IMR-90 (cell line): ENCODE measurements around the gene ACE. TPM values are rescaled to one million over a fixed set of nuclear protein-coding genes. Genes with fewer than 3 reads are reported as not detected.

Source experiments
- ATAC-seq: fragments of 200-7000 bp; cut with Tn5 transposase; 2 replicates; pipeline ENCODE4 v1.9.1; 2020; ENCODE audit warnings: low read depth, mild to moderate bottlenecking, moderate library complexity
- BruUV-seq: library from RNA; stranded (reverse); fragments of 400-500 nt; replicated peaks from 2 replicates; lab custom pipeline; 2021; lab: Mats Ljungman, UMichigan
- CTCF ChIA-PET: fragments of 300-600 bp; formaldehyde crosslinking; extraction: SDS; loops from one replicate; lab custom pipeline; 2021; ENCODE audit warnings: antibody characterized with exemption; lab: Yijun Ruan, JAX
- POLR2A ChIA-PET: fragments of 300-600 bp; sonication (Branson Sonifier 250); formaldehyde crosslinking; loops from one replicate; lab custom pipeline; 2022; ENCODE audit warnings: antibody characterized with exemption; ENCODE audit not compliant: unreplicated experiment; lab: Charles Lee
- DNase-seq: peaks from one replicate; pipeline ENCODE4 v3.0.0; 2013
- H2AFZ ChIP-seq: replicated peaks from 2 replicates; pipeline ENCODE3; 2013; ENCODE audit warnings: low read length, mild to moderate bottlenecking; ENCODE audit not compliant: poor library complexity
- H2AK5ac ChIP-seq: 2 replicates; pipeline ENCODE4 v1.6.1; 2013; ENCODE audit warnings: low read depth, low read length, inconsistent platforms
- H2AK9ac ChIP-seq: replicated peaks from 2 replicates; pipeline ENCODE3; 2013; ENCODE audit warnings: mild to moderate bottlenecking, low read depth, low read length, moderate library complexity; ENCODE audit not compliant: poor library complexity
- H2BK120ac ChIP-seq: 2 replicates; pipeline ENCODE4 v1.6.1; 2013; ENCODE audit warnings: low read depth, low read length, inconsistent platforms
- H2BK15ac ChIP-seq: 3 replicates; pipeline ENCODE4 v1.6.1; 2013; ENCODE audit warnings: low read depth, low read length, inconsistent platforms
- H2BK20ac ChIP-seq: 2 replicates; pipeline ENCODE4 v1.6.1; 2013; ENCODE audit warnings: low read depth, mild to moderate bottlenecking, inconsistent platforms, low read length, moderate library complexity
- H2BK5ac ChIP-seq: 2 replicates; pipeline ENCODE4 v1.6.1; 2013; ENCODE audit warnings: mild to moderate bottlenecking, low read depth, low read length, inconsistent platforms; ENCODE audit not compliant: poor library complexity, severe bottlenecking
- H3K14ac ChIP-seq: replicated peaks from 2 replicates; pipeline ENCODE4 v1.6.1; 2013; ENCODE audit warnings: low read depth, low read length, inconsistent platforms
- H3K18ac ChIP-seq: 2 replicates; pipeline ENCODE4 v1.6.1; 2013; ENCODE audit warnings: low read depth, low read length, control low read depth
- H3K23ac ChIP-seq: 2 replicates; pipeline ENCODE4 v1.6.1; 2013; ENCODE audit warnings: low read depth, low read length, inconsistent platforms
- H3K27ac ChIP-seq: 2 replicates; pipeline ENCODE4 v1.5.1; 2013; ENCODE audit warnings: mild to moderate bottlenecking, control low read depth, low read length; ENCODE audit not compliant: insufficient read depth
- H3K27me3 ChIP-seq: 2 replicates; pipeline ENCODE4 v1.6.1; 2013; ENCODE audit warnings: low read length; ENCODE audit not compliant: control insufficient read depth, insufficient read depth
- H3K36me3 ChIP-seq: 2 replicates; pipeline ENCODE4 v1.6.1; 2013; ENCODE audit warnings: low read length, mixed read lengths; ENCODE audit not compliant: control insufficient read depth, insufficient read depth
- H3K4ac ChIP-seq: 2 replicates; pipeline ENCODE4 v1.6.1; 2013; ENCODE audit warnings: low read depth, low read length, inconsistent platforms
- H3K4me1 ChIP-seq: 2 replicates; pipeline ENCODE4 v1.6.1; 2013; ENCODE audit warnings: low read length, mixed read lengths; ENCODE audit not compliant: control insufficient read depth, insufficient read depth
- H3K4me2 ChIP-seq: 2 replicates; pipeline ENCODE4 v1.6.1; 2013; ENCODE audit warnings: low read depth, mild to moderate bottlenecking, control low read depth, low read length, moderate library complexity
- H3K4me3 ChIP-seq: 2 replicates; pipeline ENCODE4 v1.5.1; 2013; ENCODE audit warnings: low read depth, mild to moderate bottlenecking, control low read depth, low read length, moderate library complexity; ENCODE audit not compliant: insufficient read depth
- H3K56ac ChIP-seq: 2 replicates; pipeline ENCODE4 v1.6.1; 2013; ENCODE audit warnings: low read length, inconsistent platforms; ENCODE audit not compliant: insufficient read depth; ENCODE audit errors: extremely low read depth
- H3K79me1 ChIP-seq, 2 experiments: 2 replicates each; pipeline ENCODE4 v1.6.1; 2013; ENCODE audit warnings: low read length in 2 of 2, inconsistent platforms in 1 of 2, low read depth in 1 of 2
- H3K9ac ChIP-seq: 2 replicates; pipeline ENCODE4 v1.6.1; 2013; ENCODE audit warnings: low read depth, low read length, control low read depth
- H3K9me1 ChIP-seq: 2 replicates; pipeline ENCODE4 v1.6.1; 2013; ENCODE audit warnings: low read length, inconsistent platforms; ENCODE audit not compliant: insufficient read depth
- H3K9me3 ChIP-seq: 2 replicates; pipeline ENCODE4 v1.6.1; 2013; ENCODE audit warnings: low read length; ENCODE audit not compliant: control insufficient read depth, insufficient read depth
- H4K20me1 ChIP-seq: 2 replicates; pipeline ENCODE4 v1.6.1; 2013; ENCODE audit warnings: low read length, inconsistent platforms; ENCODE audit not compliant: insufficient read depth
- H4K5ac ChIP-seq: 2 replicates; pipeline ENCODE4 v1.6.1; 2013; ENCODE audit warnings: mild to moderate bottlenecking, low read depth, low read length, control low read depth
- H4K8ac ChIP-seq, 2 experiments: 2 replicates each; pipeline ENCODE4 v1.6.1; 2013; ENCODE audit warnings: low read depth in 2 of 2, low read length in 2 of 2, control low read depth in 1 of 2, inconsistent platforms in 1 of 2
- H4K91ac ChIP-seq: 2 replicates; pipeline ENCODE4 v1.6.1; 2013; ENCODE audit warnings: low read depth, low read length, inconsistent platforms; ENCODE audit not compliant: insufficient read depth
- BHLHE40 ChIP-seq: fragments of 150-350 bp; IDR thresholded peaks from 2 replicates; pipeline ENCODE4 v1.6.1; 2016; ENCODE audit warnings: mild to moderate bottlenecking, low read depth, low read length
- CHD1 ChIP-seq: IDR thresholded peaks from 2 replicates; pipeline ENCODE4 v1.6.1; 2012; ENCODE audit warnings: low read depth, low read length, improper control_type of control experiment
- MAFK ChIP-seq: IDR thresholded peaks from 2 replicates; pipeline ENCODE4 v1.6.1; 2012; ENCODE audit warnings: low read depth, low read length, improper control_type of control experiment
- MXI1 ChIP-seq: IDR thresholded peaks from 2 replicates; pipeline ENCODE4 v1.6.1; 2012; ENCODE audit warnings: low read depth, mild to moderate bottlenecking, low read length, moderate library complexity, borderline replicate concordance
- NFE2L2 ChIP-seq: fragments of 150-350 bp; IDR thresholded peaks from 2 replicates; pipeline ENCODE4 v1.6.1; 2016; ENCODE audit warnings: low read depth, mild to moderate bottlenecking, low read length
- POLR2A ChIP-seq: IDR thresholded peaks from 2 replicates; pipeline ENCODE4 v1.6.1; 2012; ENCODE audit warnings: mild to moderate bottlenecking, low read depth, low read length
- RFX5 ChIP-seq: IDR thresholded peaks from 2 replicates; pipeline ENCODE4 v1.8.0; 2012; ENCODE audit warnings: low read depth, mild to moderate bottlenecking, low read length, moderate library complexity
- SMC3 ChIP-seq: fragments of 150-350 bp; IDR thresholded peaks from 2 replicates; pipeline ENCODE4 v1.6.1; 2016; ENCODE audit warnings: low read depth, mild to moderate bottlenecking, antibody characterized with exemption, low read length, moderate library complexity
- WGBS, 2 experiments: methylation state at CpG; one replicate each; pipeline versions ENCODE4 v1.1.5 to v1.1.7; 2013; ENCODE audit warnings: missing lambda C conversion rate in 2 of 2; ENCODE audit not compliant: insufficient read length in 1 of 2; ENCODE audit errors: extremely low coverage in 2 of 2; 5-methylcytosine and 5-hydroxymethylcytosine counted together
- dilution Hi-C: fragments of 300-500 bp; cut with HindIII; formaldehyde crosslinking; loops from one replicate; pipeline ENCODE4 v1.14.3; 2018; ENCODE audit warnings: low sequenced_read_pairs; ENCODE audit not compliant: unreplicated experiment
- in situ Hi-C: fragments of 300-500 bp; cut with MboI; formaldehyde crosslinking; loops from 3 replicates; pipeline ENCODE4 v1.14.3; 2019; ENCODE audit warnings: low sequenced_read_pairs, inconsistent platforms, mixed read lengths
- intact Hi-C: fragments of 100-400 bp; cut with micrococcal nuclease; formaldehyde crosslinking; loops from 2 replicates; pipeline ENCODE4 v1.10.0; 2022
- polyA plus RNA-seq, 3 experiments: library from polyadenylated mRNA; depleted of rRNA; stranded (reverse); fragments of >200 nt; gene quantifications; 2 replicates each; pipeline ENCODE4 v1.2.3, GENCODE V29; 2012; ENCODE audit warnings: low replicate concordance in 1 of 3
- total RNA-seq: library from RNA; depleted of rRNA; stranded (reverse); fragments of >200 nt; gene quantifications from 2 replicates; pipeline ENCODE4 v1.2.3, GENCODE V29; 2012
- TF ChIP-seq, protein P1 (sequence below): fragments of 150-350 bp; IDR thresholded peaks from 2 replicates; pipeline ENCODE4 v1.6.1; 2017; ENCODE audit warnings: mild to moderate bottlenecking, antibody characterized with exemption, low read length, low read depth
- TF ChIP-seq, protein P2 (sequence below): fragments of 150-350 bp; IDR thresholded peaks from 2 replicates; pipeline ENCODE4 v1.6.1; 2016; ENCODE audit warnings: low read depth, mild to moderate bottlenecking, low read length, moderate library complexity, borderline replicate concordance
- TF ChIP-seq, protein P3 (sequence below): conservative IDR thresholded peaks from 2 replicates; pipeline ENCODE4 v1.5.1; 2012; ENCODE audit warnings: mild to moderate bottlenecking, low read depth, low read length, improper control_type of control experiment

The ACE gene
- total and polyA plus RNA-seq, 2 of the 4 experiments (the other 2 are of a cell fraction) = 1.4 to 5.8 TPM

DNA sequence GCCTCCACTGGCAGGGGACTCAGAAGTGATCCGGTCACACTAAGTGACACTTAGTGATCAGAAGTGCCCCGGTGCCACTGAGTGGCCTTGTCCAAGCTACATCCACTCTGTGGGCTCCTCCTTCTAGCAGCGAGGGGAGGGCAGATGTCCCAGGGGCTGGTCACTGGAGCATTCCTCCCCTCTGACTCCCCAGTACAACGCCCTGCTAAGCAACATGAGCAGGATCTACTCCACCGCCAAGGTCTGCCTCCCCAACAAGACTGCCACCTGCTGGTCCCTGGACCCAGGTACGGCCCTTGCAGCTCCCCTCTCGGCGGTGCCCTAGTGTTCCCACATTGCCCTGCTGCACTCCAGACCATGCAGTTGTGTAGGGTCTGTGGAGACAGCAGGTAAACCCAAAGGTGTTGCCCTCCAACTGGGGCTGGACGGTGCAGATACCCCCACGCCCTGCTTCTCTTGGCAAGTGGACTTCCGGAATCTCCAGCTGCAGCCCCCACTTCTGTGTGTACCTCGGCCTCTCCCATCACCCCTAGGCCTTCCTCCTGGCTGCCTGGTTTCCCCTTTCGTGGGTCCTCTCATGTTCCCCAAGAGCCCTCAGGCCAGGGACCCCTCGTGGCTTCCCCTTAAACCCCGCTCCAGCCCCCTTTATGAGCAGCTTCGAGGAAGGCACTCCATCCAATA, 2.1 kb downstream of the ACE start (continued):
- no peak for TF ChIP-seq NFE2L2

DNA sequence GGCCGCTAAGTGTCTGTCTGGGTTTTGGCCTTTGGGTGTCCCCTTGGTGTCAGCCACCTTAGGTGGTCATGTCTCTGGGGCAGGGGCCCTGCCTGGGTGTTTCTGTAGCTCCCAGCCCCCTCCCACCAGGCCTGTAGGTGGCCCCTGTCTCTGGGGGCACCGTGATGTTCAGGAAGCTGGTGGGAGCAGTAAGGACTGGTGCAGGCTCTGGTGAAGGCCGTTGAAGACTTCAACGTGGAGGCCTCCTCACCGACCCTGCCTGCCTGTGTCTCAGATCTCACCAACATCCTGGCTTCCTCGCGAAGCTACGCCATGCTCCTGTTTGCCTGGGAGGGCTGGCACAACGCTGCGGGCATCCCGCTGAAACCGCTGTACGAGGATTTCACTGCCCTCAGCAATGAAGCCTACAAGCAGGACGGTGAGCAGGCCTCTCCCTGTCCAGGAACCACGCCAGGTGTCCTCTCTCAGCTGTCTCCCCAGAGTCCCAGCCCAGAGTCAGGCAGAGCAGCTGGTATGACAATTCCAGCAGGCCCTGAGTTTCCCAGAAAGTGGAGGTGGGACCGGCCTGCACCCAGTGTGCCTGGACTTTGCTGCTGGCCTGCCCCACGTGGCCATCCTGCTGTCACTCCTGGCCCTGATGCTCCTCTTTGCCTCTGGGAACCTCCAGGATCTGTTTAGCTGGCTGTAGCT, 2.8 kb downstream of the ACE start:
- in situ Hi-C loops (no loop called here), intact Hi-C loops (loop anchor here (1.0 to 2.0 kb wide), 2 partner anchors 47 to 54 kb away; no protein-coding TSS in a partner anchor), dilution Hi-C loops (no loop called here)
- no peaks in the 10 kb centered on the region for H3K79me1 ChIP-seq
- H4K8ac ChIP-seq = no peak overlapping the region
- H4K91ac ChIP-seq = no peak overlapping the region
- H2AK9ac ChIP-seq = no peak overlapping the region
- no peak overlapping the region for H3K4me3 ChIP-seq
- DNase-seq (no peak), ATAC-seq (no peak)
- H3K18ac ChIP-seq = no peak overlapping the region
- H2BK20ac ChIP-seq = peak overlapping the region; percentile 9; the same call in 1 of the 2 replicates
- H3K4ac ChIP-seq = no peak overlapping the region
- H3K36me3 ChIP-seq = no peaks in the 10 kb centered on the region
- no TSS peak for BruUV-seq
- no peak overlapping the region for H2AFZ ChIP-seq
- H2BK15ac ChIP-seq = no peak overlapping the region
- H3K9me1 ChIP-seq = peaks cover 3% of the 10 kb centered on the region; the same call in 1 of the 2 replicates
- WGBS, 2 experiments = 84% methylated on average over 11 of the region's 17 CpGs; no CpG with 5 or more reads in 1 of the 2 experiments
- H3K9ac ChIP-seq = no peak overlapping the region
- no peak overlapping the region for H3K14ac ChIP-seq
- ChIA-PET POLR2A (no interaction called here), CTCF (interaction anchor here (0.6 to 3.3 kb wide), 6 partner anchors 12 to 129 kb away, joined by 3 to 24 read pairs (median 4); no protein-coding TSS in a partner anchor)
- no peaks in the 10 kb centered on the region for H3K9me3 ChIP-seq
- peak overlapping the region; percentile 43; the same call in 1 of the 2 replicates for H2AK5ac ChIP-seq
- no peak overlapping the region for H4K5ac ChIP-seq
- H3K4me1 ChIP-seq = peaks cover 11% of the 10 kb centered on the region
- peaks cover 11% of the 10 kb centered on the region for H3K27me3 ChIP-seq
- no peaks in the 10 kb centered on the region for H4K20me1 ChIP-seq
- no peak overlapping the region for H3K56ac ChIP-seq
- H3K23ac ChIP-seq = no peak overlapping the region
- no peak overlapping the region for H3K27ac ChIP-seq
- no peak overlapping the region for H3K4me2 ChIP-seq
- H2BK120ac ChIP-seq = no peak overlapping the region; the same call in none of the 2 replicates
- no peak overlapping the region for H2BK5ac ChIP-seq
- TF ChIP-seq NFE2L2 (no peak), RFX5 (no peak), MXI1 (no peak), CHD1 (no peak), POLR2A (no peak), MAFK (no peak), SMC3 (no peak), BHLHE40 (no peak)
- TF ChIP-seq, protein P1, sequence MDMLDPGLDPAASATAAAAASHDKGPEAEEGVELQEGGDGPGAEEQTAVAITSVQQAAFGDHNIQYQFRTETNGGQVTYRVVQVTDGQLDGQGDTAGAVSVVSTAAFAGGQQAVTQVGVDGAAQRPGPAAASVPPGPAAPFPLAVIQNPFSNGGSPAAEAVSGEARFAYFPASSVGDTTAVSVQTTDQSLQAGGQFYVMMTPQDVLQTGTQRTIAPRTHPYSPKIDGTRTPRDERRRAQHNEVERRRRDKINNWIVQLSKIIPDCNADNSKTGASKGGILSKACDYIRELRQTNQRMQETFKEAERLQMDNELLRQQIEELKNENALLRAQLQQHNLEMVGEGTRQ = no peak
- TF ChIP-seq, protein P2, sequence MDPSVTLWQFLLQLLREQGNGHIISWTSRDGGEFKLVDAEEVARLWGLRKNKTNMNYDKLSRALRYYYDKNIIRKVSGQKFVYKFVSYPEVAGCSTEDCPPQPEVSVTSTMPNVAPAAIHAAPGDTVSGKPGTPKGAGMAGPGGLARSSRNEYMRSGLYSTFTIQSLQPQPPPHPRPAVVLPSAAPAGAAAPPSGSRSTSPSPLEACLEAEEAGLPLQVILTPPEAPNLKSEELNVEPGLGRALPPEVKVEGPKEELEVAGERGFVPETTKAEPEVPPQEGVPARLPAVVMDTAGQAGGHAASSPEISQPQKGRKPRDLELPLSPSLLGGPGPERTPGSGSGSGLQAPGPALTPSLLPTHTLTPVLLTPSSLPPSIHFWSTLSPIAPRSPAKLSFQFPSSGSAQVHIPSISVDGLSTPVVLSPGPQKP = no peak
- TF ChIP-seq, protein P3, sequence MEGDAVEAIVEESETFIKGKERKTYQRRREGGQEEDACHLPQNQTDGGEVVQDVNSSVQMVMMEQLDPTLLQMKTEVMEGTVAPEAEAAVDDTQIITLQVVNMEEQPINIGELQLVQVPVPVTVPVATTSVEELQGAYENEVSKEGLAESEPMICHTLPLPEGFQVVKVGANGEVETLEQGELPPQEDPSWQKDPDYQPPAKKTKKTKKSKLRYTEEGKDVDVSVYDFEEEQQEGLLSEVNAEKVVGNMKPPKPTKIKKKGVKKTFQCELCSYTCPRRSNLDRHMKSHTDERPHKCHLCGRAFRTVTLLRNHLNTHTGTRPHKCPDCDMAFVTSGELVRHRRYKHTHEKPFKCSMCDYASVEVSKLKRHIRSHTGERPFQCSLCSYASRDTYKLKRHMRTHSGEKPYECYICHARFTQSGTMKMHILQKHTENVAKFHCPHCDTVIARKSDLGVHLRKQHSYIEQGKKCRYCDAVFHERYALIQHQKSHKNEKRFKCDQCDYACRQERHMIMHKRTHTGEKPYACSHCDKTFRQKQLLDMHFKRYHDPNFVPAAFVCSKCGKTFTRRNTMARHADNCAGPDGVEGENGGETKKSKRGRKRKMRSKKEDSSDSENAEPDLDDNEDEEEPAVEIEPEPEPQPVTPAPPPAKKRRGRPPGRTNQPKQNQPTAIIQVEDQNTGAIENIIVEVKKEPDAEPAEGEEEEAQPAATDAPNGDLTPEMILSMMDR = no peak
